Neural cell (in vitro differentiated cells): ENCODE data around the gene ZBTB8A.

Source experiments
- CTCF ChIP-seq: fragments of 450-650 bp; IDR thresholded peaks from 2 replicates; pipeline ENCODE4 v1.5.1; 2014; ENCODE audit warnings: antibody characterized with exemption, mild to moderate bottlenecking, moderate library complexity; ENCODE audit not compliant: poor library complexity, severe bottlenecking
- EP300 ChIP-seq: fragments of 450-650 bp; conservative IDR thresholded peaks from 2 replicates; pipeline ENCODE4 v1.6.1; 2014; ENCODE audit warnings: antibody characterized with exemption, mild to moderate bottlenecking, moderate library complexity; ENCODE audit not compliant: poor library complexity, severe bottlenecking
- EZH2 ChIP-seq: fragments of 200-600, 300-800 bp; shearing (Covaris generic), sonication (generic); IDR thresholded peaks from 2 replicates; pipeline ENCODE4 v1.6.1; 2014; ENCODE audit warnings: antibody characterized with exemption, low read length, borderline replicate concordance, mild to moderate bottlenecking; ENCODE audit not compliant: insufficient read depth, poor library complexity, severe bottlenecking
- MXI1 ChIP-seq: fragments of 450-650 bp; conservative IDR thresholded peaks from 2 replicates; pipeline ENCODE4 v1.6.1; 2014; ENCODE audit warnings: antibody characterized with exemption, mild to moderate bottlenecking; ENCODE audit not compliant: poor library complexity, severe bottlenecking
- POLR2AphosphoS5 ChIP-seq: IDR thresholded peaks from 2 replicates; pipeline ENCODE4 v1.6.1; 2012
- RAD21 ChIP-seq: fragments of 450-650 bp; conservative IDR thresholded peaks from 2 replicates; pipeline ENCODE4 v1.6.1; 2014; ENCODE audit warnings: antibody characterized with exemption, mild to moderate bottlenecking, moderate library complexity
- REST ChIP-seq: IDR thresholded peaks from 2 replicates; pipeline ENCODE4 v1.6.1; 2012; ENCODE audit warnings: borderline replicate concordance
- SMC3 ChIP-seq: fragments of 450-650 bp; conservative IDR thresholded peaks from 2 replicates; pipeline ENCODE4 v1.6.1; 2014; ENCODE audit warnings: antibody characterized with exemption, mild to moderate bottlenecking, moderate library complexity; ENCODE audit not compliant: poor library complexity

DNA sequence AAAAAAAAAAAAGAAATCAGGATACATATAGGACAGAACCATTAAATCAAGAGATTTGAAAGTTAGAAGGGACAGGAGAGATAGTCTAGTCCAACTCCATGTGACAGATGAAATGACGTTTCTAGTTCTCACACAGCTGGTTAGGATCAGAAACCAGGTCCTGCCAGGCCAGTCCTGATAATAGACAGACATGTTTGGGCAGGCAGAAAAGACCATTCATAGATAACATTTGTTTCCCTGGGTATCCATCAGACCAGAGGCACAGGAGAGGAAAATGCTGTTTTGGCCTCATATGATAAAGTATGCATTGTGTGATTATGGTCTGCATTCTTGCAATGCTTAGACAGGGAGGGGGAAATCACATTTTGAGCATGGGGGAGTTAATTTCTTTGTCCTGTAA lies 45.0 kb upstream of the ZBTB8A start:
- TF ChIP-seq REST (no peak), CTCF (no peak), EZH2 (no peak), POLR2AphosphoS5 (no peak), SMC3 (no peak), RAD21 (no peak), EP300 (no peak), MXI1 (no peak)
